Naive thymus-derived CD4-positive, alpha-beta T cell (primary cell): ENCODE data around the gene LAMA5. TPM values are rescaled to one million over a fixed set of nuclear protein-coding genes. Genes with fewer than 3 reads are reported as not detected.

Experiments used
- ATAC-seq: fragments of 150-1000 bp; cut with Tn5 transposase; 2 replicates; pipeline ENCODE4 v1.10.0; 2021; ENCODE audit warnings: mild to moderate bottlenecking, moderate library complexity
- CTCF ChIA-PET: fragments of 350-600 bp; sonication (Branson Sonifier 250); formaldehyde crosslinking; loops from one replicate; lab custom pipeline; 2021; ENCODE audit warnings: antibody characterized with exemption; lab: Charles Lee
- POLR2A ChIA-PET: fragments of 350-600 bp; sonication (Branson Sonifier 250); formaldehyde crosslinking; loops from one replicate; lab custom pipeline; 2021; ENCODE audit warnings: antibody characterized with exemption, inconsistent platforms; lab: Charles Lee
- DNase-seq, 9 donors: peaks; one replicate each; pipeline versions ENCODE4 v3.0.0 to v3.0.0-alpha.2; 2020 to 2022; ENCODE audit warnings: mixed read lengths in 1 of 9
- H3K27ac ChIP-seq: one replicate; pipeline ENCODE4 v1.7.0; 2013; ENCODE audit warnings: mild to moderate bottlenecking, low read depth, low read length, moderate library complexity
- H3K27me3 ChIP-seq, 2 donors: one replicate each; pipeline ENCODE4 v1.7.0; 2013; ENCODE audit warnings: low read length in 2 of 2, mild to moderate bottlenecking in 2 of 2, moderate library complexity in 2 of 2; ENCODE audit not compliant: control insufficient read depth in 2 of 2, insufficient read depth in 2 of 2
- H3K36me3 ChIP-seq, 3 experiments: 1 replicate in 2 of 3; 2 replicates in 1 of 3; pipeline ENCODE4 v1.7.0; 2013; ENCODE audit warnings: low read length in 3 of 3, mild to moderate bottlenecking in 3 of 3, moderate library complexity in 1 of 3; ENCODE audit not compliant: insufficient read depth in 3 of 3, control insufficient read depth in 2 of 3
- H3K4me1 ChIP-seq, 2 donors: one replicate each; pipeline ENCODE4 v1.7.0; 2013; ENCODE audit warnings: low read length in 2 of 2, mild to moderate bottlenecking in 2 of 2, moderate library complexity in 1 of 2; ENCODE audit not compliant: control insufficient read depth in 2 of 2, insufficient read depth in 2 of 2
- H3K4me3 ChIP-seq: 2 replicates; pipeline ENCODE4 v1.7.0; 2013; ENCODE audit warnings: mild to moderate bottlenecking, low read length
- H3K9me3 ChIP-seq, 3 experiments: 1 replicate in 2 of 3; 2 replicates in 1 of 3; pipeline ENCODE4 v1.7.0; 2013; ENCODE audit warnings: low read length in 3 of 3; ENCODE audit not compliant: control insufficient read depth in 2 of 3
- H3K27ac Mint-ChIP-seq, 9 donors: one replicate each; pipeline ENCODE4 v1.8.0; 2020 to 2022; ENCODE audit warnings: mixed read lengths in 9 of 9, mild to moderate bottlenecking in 8 of 9, moderate library complexity in 5 of 9, inconsistent platforms in 2 of 9
- H3K27me3 Mint-ChIP-seq, 5 donors: one replicate each; pipeline ENCODE4 v1.8.0; 2021 to 2022; ENCODE audit warnings: mixed read lengths in 5 of 5, mild to moderate bottlenecking in 1 of 5
- H3K36me3 Mint-ChIP-seq, 5 donors: one replicate each; pipeline ENCODE4 v1.8.0; 2020 to 2022; ENCODE audit warnings: mixed read lengths in 5 of 5, mild to moderate bottlenecking in 3 of 5, inconsistent platforms in 1 of 5
- H3K4me1 Mint-ChIP-seq, 7 donors: one replicate each; pipeline ENCODE4 v1.8.0; 2020 to 2022; ENCODE audit warnings: mixed read lengths in 7 of 7, mild to moderate bottlenecking in 3 of 7, inconsistent platforms in 1 of 7
- H3K4me3 Mint-ChIP-seq, 10 donors: one replicate each; pipeline ENCODE4 v1.8.0; 2020 to 2022; ENCODE audit warnings: mild to moderate bottlenecking in 10 of 10, mixed read lengths in 10 of 10, moderate library complexity in 6 of 10, inconsistent platforms in 2 of 10
- H3K9me3 Mint-ChIP-seq, 11 donors: one replicate each; pipeline ENCODE4 v1.8.0; 2020 to 2022; ENCODE audit warnings: mixed read lengths in 11 of 11, mild to moderate bottlenecking in 4 of 11, inconsistent platforms in 1 of 11, moderate library complexity in 1 of 11
- intact Hi-C, 2 donors: fragments of 100-400 bp; cut with micrococcal nuclease; formaldehyde crosslinking; loops; one replicate each; pipeline ENCODE4 v1.15.1; 2023
- polyA plus RNA-seq, 2 donors: library from polyadenylated mRNA; unstranded; fragments of 300-500 nt; fragmentation: Illumina TruSeq; gene quantifications; one replicate each; pipeline ENCODE4 v1.2.3, GENCODE V29; 2021
- total RNA-seq, 6 experiments: library from RNA in 5 of 6; stranded (reverse) in 5 of 6; gene quantifications; 1 replicate in 5 of 6; 2 replicates in 1 of 6; pipeline ENCODE4 v1.2.3 and lab custom pipeline; 2021 to 2026

The LAMA5 gene
- total and polyA plus RNA-seq, 7 experiments from 2014 or later: 0.05 to 1.3 (median 0.57) TPM; not detected in 2

- H3K4me3 Mint-ChIP-seq: peak overlapping the region; percentile 36 to 87 (median 62)
- DNase-seq (peak in 3 of 9 donors; percentile 6 to 27 (median 11)), ATAC-seq (no peak)
- Histone ChIP-seq H3K36me3 (no peaks in the 10 kb centered on the region), H3K4me1 (peaks cover 0 to 11% of the 10 kb centered on the region in 2 donors), H3K4me3 (peak overlapping the region; percentile 41), H3K27me3 (peaks cover 0 to 20% of the 10 kb centered on the region in 2 donors), H3K9me3 (no peaks in the 10 kb centered on the region), H3K27ac (no peak overlapping the region)
- H3K36me3 Mint-ChIP-seq: no peaks in the 10 kb centered on the region
- H3K27me3 Mint-ChIP-seq: peaks cover 13 to 34% (median 21%) of the 10 kb centered on the region in 5 donors
- no peak overlapping the region for H3K27ac Mint-ChIP-seq
- CTCF ChIA-PET: interaction anchor here (0.6 kb wide), 1 partner anchor 27 kb away, joined by 4 read pairs; no protein-coding TSS in a partner anchor
- no peaks in the 10 kb centered on the region for H3K9me3 Mint-ChIP-seq
- peaks cover 0 to 8% (median 2%) of the 10 kb centered on the region in 7 donors for H3K4me1 Mint-ChIP-seq
- POLR2A ChIA-PET: interaction anchor here (1.0 kb wide), 1 partner anchor 64 kb away, joined by 3 read pairs; no protein-coding TSS in a partner anchor
- intact Hi-C loops: loop anchor here in 1 of 2 donors (5.0 kb wide), 1 partner anchor 66 kb away; the partner anchor contains the start of gene ADRM1
Observed at GRCh38 chr20:62367633-62368391, 700 bp upstream of the LAMA5 start.

GRCh38 chr20:62366370-62367135 is 559 bp downstream of the LAMA5 start:
- Histone ChIP-seq H3K4me3 (no peak overlapping the region), H3K4me1 (peaks cover 0 to 11% of the 10 kb centered on the region in 2 donors), H3K9me3 (no peaks in the 10 kb centered on the region), H3K36me3 (no peaks in the 10 kb centered on the region), H3K27me3 (peaks cover 0 to 20% of the 10 kb centered on the region in 2 donors), H3K27ac (no peak overlapping the region)
- peak overlapping the region in 4 of 10 donors; percentile 12 to 47 (median 35) for H3K4me3 Mint-ChIP-seq
- peaks cover 13 to 34% (median 21%) of the 10 kb centered on the region in 5 donors for H3K27me3 Mint-ChIP-seq
- no peak overlapping the region for H3K27ac Mint-ChIP-seq
- no peaks in the 10 kb centered on the region for H3K9me3 Mint-ChIP-seq
- DNase-seq (no peak), ATAC-seq (peak; percentile 4)
- CTCF ChIA-PET: no interaction called here
- no peaks in the 10 kb centered on the region for H3K36me3 Mint-ChIP-seq
- POLR2A ChIA-PET: no interaction called here
- peaks cover 0 to 8% (median 0%) of the 10 kb centered on the region in 7 donors for H3K4me1 Mint-ChIP-seq
- intact Hi-C loops: loop anchor here in 1 of 2 donors (5.0 kb wide), 1 partner anchor 64 kb away; the partner anchor contains the start of gene ADRM1

GRCh38 chr20:62365814-62366369 is 1.2 kb downstream of the LAMA5 start:
- peaks cover 0 to 11% of the 10 kb centered on the region in 2 donors for H3K4me1 ChIP-seq
- H3K27ac ChIP-seq: no peak overlapping the region
- no peaks in the 10 kb centered on the region for H3K9me3 ChIP-seq
- H3K9me3 Mint-ChIP-seq: no peaks in the 10 kb centered on the region
- CTCF ChIA-PET: no interaction called here
- no peak for DNase-seq
- no peaks in the 10 kb centered on the region for H3K36me3 Mint-ChIP-seq
- no peak overlapping the region for H3K4me3 ChIP-seq
- intact Hi-C loops: loop anchor here in 1 of 2 donors (5.0 kb wide), 1 partner anchor 64 kb away; the partner anchor contains the start of gene ADRM1
- no peaks in the 10 kb centered on the region for H3K36me3 ChIP-seq
- POLR2A ChIA-PET: no interaction called here
- peak overlapping the region in 5 of 10 donors; percentile 7 to 47 (median 29) for H3K4me3 Mint-ChIP-seq
- ATAC-seq: no peak
- peaks cover 0 to 20% of the 10 kb centered on the region in 2 donors for H3K27me3 ChIP-seq
- H3K27ac Mint-ChIP-seq: no peak overlapping the region
- peaks cover 0 to 8% (median 0%) of the 10 kb centered on the region in 7 donors for H3K4me1 Mint-ChIP-seq
- H3K27me3 Mint-ChIP-seq: peaks cover 13 to 34% (median 21%) of the 10 kb centered on the region in 5 donors

GRCh38 chr20:62364911-62365736 is 2.0 kb downstream of the LAMA5 start:
- intact Hi-C loops: loop anchor here in 1 of 2 donors (5.0 kb wide), 1 partner anchor 63 kb away; the partner anchor contains the start of gene ADRM1
- peaks cover 13 to 34% (median 21%) of the 10 kb centered on the region in 5 donors for H3K27me3 Mint-ChIP-seq
- no peak for ATAC-seq
- peaks cover 0 to 8% (median 0%) of the 10 kb centered on the region in 7 donors for H3K4me1 Mint-ChIP-seq
- no peak overlapping the region for H3K27ac ChIP-seq
- no peak for DNase-seq
- H3K4me1 ChIP-seq: peaks cover 0 to 11% of the 10 kb centered on the region in 2 donors
- no peaks in the 10 kb centered on the region for H3K36me3 Mint-ChIP-seq
- no peak overlapping the region for H3K4me3 ChIP-seq
- no peaks in the 10 kb centered on the region for H3K36me3 ChIP-seq
- ChIA-PET CTCF (no interaction called here), POLR2A (no interaction called here)
- H3K27ac Mint-ChIP-seq: no peak overlapping the region
- H3K9me3 ChIP-seq: no peaks in the 10 kb centered on the region
- peak overlapping the region in 5 of 10 donors; percentile 19 to 70 (median 41) for H3K4me3 Mint-ChIP-seq
- H3K27me3 ChIP-seq: peaks cover 0 to 20% of the 10 kb centered on the region in 2 donors
- no peaks in the 10 kb centered on the region for H3K9me3 Mint-ChIP-seq

GRCh38 chr20:62363920-62364851 is 2.9 kb downstream of the LAMA5 start:
- DNase-seq (no peak), ATAC-seq (no peak)
- intact Hi-C loops: no loop called here
- H3K4me1 Mint-ChIP-seq: peaks cover 0 to 8% (median 0%) of the 10 kb centered on the region in 7 donors
- Histone ChIP-seq H3K36me3 (no peaks in the 10 kb centered on the region), H3K4me1 (peaks cover 0 to 11% of the 10 kb centered on the region in 2 donors), H3K27ac (no peak overlapping the region), H3K27me3 (peaks cover 0 to 20% of the 10 kb centered on the region in 2 donors), H3K4me3 (no peak overlapping the region), H3K9me3 (no peaks in the 10 kb centered on the region)
- peak overlapping the region in 1 of 10 donors; percentile 41 for H3K4me3 Mint-ChIP-seq
- H3K27ac Mint-ChIP-seq: no peak overlapping the region
- ChIA-PET CTCF (no interaction called here), POLR2A (no interaction called here)
- peaks cover 10 to 29% (median 21%) of the 10 kb centered on the region in 5 donors for H3K27me3 Mint-ChIP-seq
- no peaks in the 10 kb centered on the region for H3K36me3 Mint-ChIP-seq
- no peaks in the 10 kb centered on the region for H3K9me3 Mint-ChIP-seq
